Measurements from ENCODE around the gene INTS6.

Gene INTS6

DNA sequence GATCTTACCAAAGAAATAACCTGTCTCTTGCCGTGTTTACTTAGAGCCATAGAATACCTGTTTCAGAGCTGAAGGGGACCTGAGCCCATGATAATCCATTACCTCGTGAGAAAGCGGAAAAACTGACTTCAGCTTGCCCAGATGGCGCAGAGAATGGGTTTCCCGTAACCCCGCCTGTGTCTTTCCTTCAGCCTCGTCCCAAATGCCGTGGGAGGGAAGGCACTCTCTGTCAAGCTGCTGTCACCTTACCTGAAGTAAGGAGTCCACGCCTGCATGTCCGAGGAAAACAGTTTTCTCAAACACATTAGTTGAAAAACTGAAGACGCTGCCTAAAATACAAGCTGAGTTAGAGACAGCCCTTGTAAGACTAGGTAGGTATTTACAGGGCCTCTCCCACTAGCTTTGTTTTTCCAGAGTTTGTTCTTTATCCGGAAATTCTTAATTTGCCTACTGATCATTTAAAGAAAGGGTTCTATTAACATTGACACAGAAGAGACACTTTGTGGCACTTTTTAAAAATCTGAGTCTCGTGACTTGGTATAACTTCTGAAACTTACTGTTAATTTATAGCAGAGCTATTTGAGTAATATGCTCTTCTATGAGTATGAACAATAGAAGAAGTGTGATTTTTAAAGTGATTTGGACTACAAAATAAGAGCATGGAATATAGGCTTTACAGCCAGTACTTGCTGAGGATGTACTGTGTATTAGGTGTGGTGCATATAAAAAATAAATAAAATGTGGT, 1.3 kb upstream of the INTS6 start:
- peak overlapping the region; percentile 85; the same call in 1 of the 2 replicates for H3K27ac ChIP-seq (ENCODE audit: low read length)

DNA sequence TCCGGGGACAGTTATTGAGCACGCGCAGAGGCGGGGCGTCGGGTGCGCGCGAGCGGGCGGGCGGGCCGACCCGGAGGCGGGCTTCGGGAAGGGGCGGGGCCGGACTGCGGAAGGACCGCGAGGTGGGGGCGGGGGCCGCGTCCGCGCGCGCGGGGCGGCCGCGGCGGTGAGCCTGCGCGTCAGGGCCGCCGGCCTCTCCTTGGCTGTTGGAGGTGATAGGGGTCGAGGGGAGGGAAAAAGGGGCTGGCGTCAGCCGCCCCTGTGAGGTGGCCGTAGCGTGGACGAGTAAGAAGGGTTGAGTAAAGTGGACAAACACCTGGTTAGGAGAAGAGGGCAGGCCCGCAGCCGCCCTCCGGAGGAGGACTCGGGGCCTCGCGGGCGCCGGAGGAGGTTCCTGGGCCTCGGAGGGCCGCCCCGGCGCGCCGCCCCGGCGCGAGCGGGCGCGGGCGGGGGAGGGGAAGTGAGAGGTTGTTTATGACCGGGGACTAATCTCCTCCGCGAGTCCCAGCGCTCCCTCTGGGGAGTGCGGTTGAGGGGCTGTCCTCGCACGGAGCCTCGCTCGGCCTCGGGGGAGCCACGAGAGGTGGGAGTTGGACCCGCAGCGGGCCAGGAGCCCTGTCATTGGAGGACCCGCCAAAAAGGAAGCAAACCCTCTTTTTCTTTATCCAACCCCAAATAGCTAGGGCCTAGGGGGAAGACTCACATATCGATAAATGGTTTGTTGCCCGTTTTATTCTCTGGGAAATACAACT, 547 bp upstream of the INTS6 start:
- TF ChIP-seq EZH2 (optimal IDR thresholded peaks at IDR 0.05; ENCODE audit: low read depth, low read length) (no peak), EZH2phosphoT487 (IDR thresholded peaks at IDR 0.05; ENCODE audit: low read length) (no peak)
- TF ChIP-seq, protein P1, sequence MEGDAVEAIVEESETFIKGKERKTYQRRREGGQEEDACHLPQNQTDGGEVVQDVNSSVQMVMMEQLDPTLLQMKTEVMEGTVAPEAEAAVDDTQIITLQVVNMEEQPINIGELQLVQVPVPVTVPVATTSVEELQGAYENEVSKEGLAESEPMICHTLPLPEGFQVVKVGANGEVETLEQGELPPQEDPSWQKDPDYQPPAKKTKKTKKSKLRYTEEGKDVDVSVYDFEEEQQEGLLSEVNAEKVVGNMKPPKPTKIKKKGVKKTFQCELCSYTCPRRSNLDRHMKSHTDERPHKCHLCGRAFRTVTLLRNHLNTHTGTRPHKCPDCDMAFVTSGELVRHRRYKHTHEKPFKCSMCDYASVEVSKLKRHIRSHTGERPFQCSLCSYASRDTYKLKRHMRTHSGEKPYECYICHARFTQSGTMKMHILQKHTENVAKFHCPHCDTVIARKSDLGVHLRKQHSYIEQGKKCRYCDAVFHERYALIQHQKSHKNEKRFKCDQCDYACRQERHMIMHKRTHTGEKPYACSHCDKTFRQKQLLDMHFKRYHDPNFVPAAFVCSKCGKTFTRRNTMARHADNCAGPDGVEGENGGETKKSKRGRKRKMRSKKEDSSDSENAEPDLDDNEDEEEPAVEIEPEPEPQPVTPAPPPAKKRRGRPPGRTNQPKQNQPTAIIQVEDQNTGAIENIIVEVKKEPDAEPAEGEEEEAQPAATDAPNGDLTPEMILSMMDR (IDR thresholded peaks at IDR 0.05; ENCODE audit: low read length) = no peak
- H3K9ac ChIP-seq (ENCODE audit: low read length) = peak overlapping the region; percentile 84
- H3F3A ChIP-seq (ENCODE audit: insufficient read depth, low read length) = no peaks in the 10 kb centered on the region
- no peaks in the 10 kb centered on the region for H3K9me3 ChIP-seq (replicated peaks; ENCODE audit: insufficient read depth, low read length)
- peak overlapping the region; percentile 78 for H3K4me3 ChIP-seq (ENCODE audit: low read length)
- no peaks in the 10 kb centered on the region for H3K9me2 ChIP-seq (replicated peaks; ENCODE audit: insufficient read depth, low read length)
- H3K79me2 ChIP-seq (ENCODE audit: low read length) = peaks cover 9% of the 10 kb centered on the region; the same call in 1 of the 2 replicates
- peak overlapping the region; percentile 85 for H3K27ac ChIP-seq (ENCODE audit: low read length)
- no peaks in the 10 kb centered on the region for H3K36me3 ChIP-seq (replicated peaks; ENCODE audit: insufficient read depth, low read length)
- H3K4me1 ChIP-seq (ENCODE audit: low read length) = no peaks in the 10 kb centered on the region
- H3K27me3 ChIP-seq (replicated peaks; ENCODE audit: insufficient read depth, low read length) = no peaks in the 10 kb centered on the region
- H3K4me2 ChIP-seq (ENCODE audit: low read depth, low read length) = peak overlapping the region; percentile 87
- DNase-seq = peak; percentile 59
- H2AFZ ChIP-seq (ENCODE audit: low read length) = peak overlapping the region; percentile 48; the same call in 1 of the 2 replicates
- no peaks in the 10 kb centered on the region for H4K20me1 ChIP-seq (ENCODE audit: insufficient read depth, low read length)

More for the DNA sequence above, 1.3 kb upstream of the INTS6 start:
- Histone ChIP-seq H3K27me3 (replicated peaks; ENCODE audit: insufficient read depth, low read length) (no peaks in the 10 kb centered on the region), H3K4me1 (ENCODE audit: low read length) (no peaks in the 10 kb centered on the region), H3K9me2 (replicated peaks; ENCODE audit: insufficient read depth, low read length) (no peaks in the 10 kb centered on the region), H3K36me3 (replicated peaks; ENCODE audit: insufficient read depth, low read length) (no peaks in the 10 kb centered on the region), H4K20me1 (ENCODE audit: insufficient read depth, low read length) (no peaks in the 10 kb centered on the region), H3K4me2 (ENCODE audit: low read depth, low read length) (peak overlapping the region; percentile 87), H3F3A (ENCODE audit: insufficient read depth, low read length) (no peaks in the 10 kb centered on the region), H3K4me3 (ENCODE audit: low read length) (peak overlapping the region; percentile 78), H3K9ac (ENCODE audit: low read length) (peak overlapping the region; percentile 84), H3K79me2 (ENCODE audit: low read length) (peaks cover 9% of the 10 kb centered on the region; the same call in 1 of the 2 replicates), H2AFZ (ENCODE audit: low read length) (peak overlapping the region; percentile 48; the same call in 1 of the 2 replicates), H3K9me3 (replicated peaks; ENCODE audit: insufficient read depth, low read length) (no peaks in the 10 kb centered on the region)
- TF ChIP-seq EZH2phosphoT487 (IDR thresholded peaks at IDR 0.05; ENCODE audit: low read length) (no peak), EZH2 (optimal IDR thresholded peaks at IDR 0.05; ENCODE audit: low read depth, low read length) (no peak)
- TF ChIP-seq, protein P1 (IDR thresholded peaks at IDR 0.05; ENCODE audit: low read length) = no peak
- peak; percentile 7 for DNase-seq

DNA sequence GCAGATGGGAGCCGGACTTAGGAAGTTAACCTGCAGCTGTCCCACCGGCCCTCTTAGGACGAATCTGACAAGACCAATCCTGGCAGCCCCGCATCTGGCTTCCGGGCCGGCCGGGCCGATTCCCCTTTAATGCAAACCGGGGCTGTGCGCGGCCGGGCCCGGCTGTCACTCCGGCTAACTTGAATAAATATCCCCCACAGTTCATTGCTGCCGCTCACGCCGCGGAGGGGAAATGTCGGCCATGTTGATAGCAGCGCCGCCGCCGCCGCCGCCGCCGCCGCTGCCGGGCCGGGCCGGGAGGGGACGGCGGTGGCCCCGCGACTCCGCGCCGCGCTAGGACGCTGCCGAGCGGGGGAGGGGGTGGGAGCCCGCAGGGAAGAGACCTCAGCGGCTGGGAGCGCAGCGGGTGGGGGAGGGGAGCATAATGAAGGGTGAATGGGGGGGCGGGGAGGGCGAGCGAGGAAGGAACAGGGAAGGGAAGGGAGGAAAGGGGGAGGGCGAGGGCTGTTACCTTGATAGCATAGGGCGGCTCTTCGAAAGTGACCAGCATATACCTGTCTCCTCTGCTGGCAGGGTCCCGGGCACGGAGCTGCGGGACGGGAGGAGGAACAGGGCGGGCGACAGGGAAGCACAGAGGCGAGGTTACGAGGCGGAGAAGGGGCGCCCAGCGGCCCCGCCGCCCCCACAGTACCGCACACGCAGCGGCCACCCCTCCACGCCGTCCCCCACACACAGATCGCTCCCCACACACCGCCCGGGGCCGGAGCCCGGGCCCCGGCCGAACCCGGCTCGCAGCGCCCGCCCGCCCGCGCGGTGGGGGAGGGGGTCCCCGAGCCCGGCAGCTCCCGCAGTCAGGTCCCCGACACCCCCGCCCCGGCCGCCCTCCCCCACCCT, 1.1 kb downstream of the INTS6 start:
- H3K4me1 ChIP-seq (ENCODE audit: low read length) = no peaks in the 10 kb centered on the region
- H4K20me1 ChIP-seq (ENCODE audit: insufficient read depth, low read length) = no peaks in the 10 kb centered on the region
- peak; percentile 67 for DNase-seq
- no peaks in the 10 kb centered on the region for H3K36me3 ChIP-seq (replicated peaks; ENCODE audit: insufficient read depth, low read length)
- H3K4me3 ChIP-seq (ENCODE audit: low read length) = peak overlapping the region; percentile 69
- H3F3A ChIP-seq (ENCODE audit: insufficient read depth, low read length) = no peaks in the 10 kb centered on the region
- peak overlapping the region; percentile 80 for H3K9ac ChIP-seq (ENCODE audit: low read length)
- peak overlapping the region; percentile 78; the same call in 1 of the 2 replicates for H3K27ac ChIP-seq (ENCODE audit: low read length)
- peak overlapping the region; percentile 75 for H3K4me2 ChIP-seq (ENCODE audit: low read depth, low read length)
- no peaks in the 10 kb centered on the region for H3K27me3 ChIP-seq (replicated peaks; ENCODE audit: insufficient read depth, low read length)
- no peaks in the 10 kb centered on the region for H3K9me3 ChIP-seq (replicated peaks; ENCODE audit: insufficient read depth, low read length)
- no peaks in the 10 kb centered on the region for H3K9me2 ChIP-seq (replicated peaks; ENCODE audit: insufficient read depth, low read length)
- TF ChIP-seq, protein P1 (IDR thresholded peaks at IDR 0.05; ENCODE audit: low read length) = no peak
- TF ChIP-seq EZH2phosphoT487 (IDR thresholded peaks at IDR 0.05; ENCODE audit: low read length) = no peak
- TF ChIP-seq EZH2 (optimal IDR thresholded peaks at IDR 0.05; ENCODE audit: low read depth, low read length) = no peak
- peaks cover 9% of the 10 kb centered on the region; the same call in 1 of the 2 replicates for H3K79me2 ChIP-seq (ENCODE audit: low read length)
- H2AFZ ChIP-seq (ENCODE audit: low read length) = peak overlapping the region; percentile 46; the same call in 1 of the 2 replicates
